HG03103 (cell line): ENCODE data around the gene PTPN3.
"Not testable (repeated sequence)": the region's sequence is repeated elsewhere in the genome, so short reads cannot be mapped to it uniquely, and the experiment has no call there.

Experiments
- ATAC-seq: cut with Tn5 transposase; IDR thresholded peaks from one replicate; pipeline ENCODE4 v1.9.1; 2021; ENCODE audit warnings: low read depth; ENCODE audit not compliant: unreplicated experiment

Gene PTPN3

DNA sequence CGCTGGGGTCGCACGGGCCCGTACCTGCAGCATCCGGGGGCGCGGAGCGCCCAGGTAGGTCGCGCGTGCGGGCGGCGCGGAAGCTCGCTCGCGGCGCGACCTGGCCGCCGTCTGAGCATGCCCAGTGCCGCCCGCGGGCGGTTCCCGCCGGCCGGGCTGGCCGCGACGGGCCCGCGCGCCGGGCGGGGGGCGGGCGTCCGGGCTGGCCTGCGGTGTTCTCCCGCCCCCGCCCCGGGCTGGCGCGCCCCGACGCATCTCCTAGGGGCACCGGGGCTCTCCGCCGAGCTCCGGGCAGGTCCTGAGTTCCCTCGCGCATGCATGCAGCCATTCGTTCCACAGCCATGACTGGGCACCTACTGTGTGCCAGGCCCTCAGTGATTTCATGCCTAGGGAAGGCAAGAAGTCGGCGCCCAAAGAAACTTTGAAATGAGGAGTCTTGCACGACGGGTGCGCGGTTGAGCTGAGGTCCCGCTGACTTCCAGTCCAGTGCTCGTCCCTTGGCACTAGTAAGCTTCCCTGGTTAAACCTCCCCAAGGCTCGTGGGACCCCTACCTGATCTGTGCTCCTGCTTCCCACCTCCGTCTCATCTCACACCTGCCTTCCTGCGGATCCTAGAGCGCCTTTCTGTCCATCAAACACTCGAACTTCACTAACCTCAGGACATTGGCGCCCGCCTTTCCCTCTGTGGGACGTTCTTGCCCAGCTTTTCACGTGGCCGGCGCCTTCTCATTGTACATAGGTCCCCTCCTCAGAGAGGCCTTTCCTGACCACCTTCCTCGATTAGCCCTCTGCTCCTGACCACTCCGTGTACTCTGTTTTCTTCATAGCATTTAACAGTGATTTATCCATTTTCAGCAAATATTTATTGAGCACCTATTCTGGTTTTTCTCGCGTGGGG, at the start of gene PTPN3:
Gene PTPN3 (minus strand): TSS at position 113 of the 898 bp plus-strand sequence. CDS start 34,873 bp downstream, outside the sequence.
- no peak for ATAC-seq

GRCh38 chr9:109544954-109545353, 46.8 kb upstream of the PTPN3 start:
- ATAC-seq = not testable (repeated sequence)

- ATAC-seq = no peak
Measured at GRCh38 chr9:109542922-109543321, 44.8 kb upstream of the PTPN3 start.

GRCh38 chr9:109538346-109538745, 40.2 kb upstream of the PTPN3 start:
- no peak for ATAC-seq

GRCh38 chr9:109537288-109537687, 39.2 kb upstream of the PTPN3 start:
- ATAC-seq = no peak

DNA sequence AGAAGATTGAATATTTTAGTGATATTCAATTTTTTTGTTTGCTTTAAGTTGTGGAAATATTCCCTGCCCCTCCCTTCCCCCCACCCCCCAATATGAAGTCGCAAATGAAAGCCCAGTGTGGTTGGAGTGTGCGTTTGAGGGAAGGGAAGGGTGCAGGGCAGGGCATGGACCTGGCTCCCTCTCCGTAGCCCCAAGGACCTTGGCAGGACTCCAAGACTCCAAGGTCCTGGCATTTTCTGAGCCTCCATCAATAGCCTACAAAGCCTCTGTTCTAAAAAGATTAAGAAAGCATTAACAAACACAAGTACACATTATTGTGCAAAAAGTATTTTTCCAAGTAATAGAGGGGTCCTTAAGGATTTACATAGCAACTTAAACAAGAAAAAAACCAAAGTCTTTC, 38.8 kb upstream of the PTPN3 start:
- ATAC-seq = no peak

GRCh38 chr9:109535365-109535764, 37.3 kb upstream of the PTPN3 start:
- no peak for ATAC-seq

DNA sequence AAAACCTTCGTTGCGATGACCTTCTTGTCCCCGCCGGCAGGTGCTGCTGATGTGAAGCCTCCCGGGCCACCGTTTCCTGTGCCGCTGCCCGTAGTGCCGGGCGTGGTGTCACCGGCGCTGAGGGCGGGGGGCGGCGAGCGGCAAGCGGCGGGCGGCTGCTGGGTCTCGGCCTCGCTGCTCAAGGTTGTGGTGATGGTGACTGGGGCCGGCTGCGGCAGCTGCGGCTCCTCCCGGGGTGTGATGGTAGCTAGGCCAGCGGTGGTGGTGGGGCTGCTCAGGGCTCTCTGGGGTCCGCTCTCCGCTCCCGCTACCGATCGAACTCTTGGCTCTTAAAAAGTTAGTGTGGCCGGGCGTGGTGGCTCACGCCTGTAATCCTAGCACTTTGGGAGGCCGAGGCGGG, 36.0 kb upstream of the PTPN3 start:
- no peak for ATAC-seq

GRCh38 chr9:109532652-109533051, 34.5 kb upstream of the PTPN3 start:
- ATAC-seq = not testable (repeated sequence)

- no peak for ATAC-seq
Measured at GRCh38 chr9:109522106-109522505, 24.0 kb upstream of the PTPN3 start.

DNA sequence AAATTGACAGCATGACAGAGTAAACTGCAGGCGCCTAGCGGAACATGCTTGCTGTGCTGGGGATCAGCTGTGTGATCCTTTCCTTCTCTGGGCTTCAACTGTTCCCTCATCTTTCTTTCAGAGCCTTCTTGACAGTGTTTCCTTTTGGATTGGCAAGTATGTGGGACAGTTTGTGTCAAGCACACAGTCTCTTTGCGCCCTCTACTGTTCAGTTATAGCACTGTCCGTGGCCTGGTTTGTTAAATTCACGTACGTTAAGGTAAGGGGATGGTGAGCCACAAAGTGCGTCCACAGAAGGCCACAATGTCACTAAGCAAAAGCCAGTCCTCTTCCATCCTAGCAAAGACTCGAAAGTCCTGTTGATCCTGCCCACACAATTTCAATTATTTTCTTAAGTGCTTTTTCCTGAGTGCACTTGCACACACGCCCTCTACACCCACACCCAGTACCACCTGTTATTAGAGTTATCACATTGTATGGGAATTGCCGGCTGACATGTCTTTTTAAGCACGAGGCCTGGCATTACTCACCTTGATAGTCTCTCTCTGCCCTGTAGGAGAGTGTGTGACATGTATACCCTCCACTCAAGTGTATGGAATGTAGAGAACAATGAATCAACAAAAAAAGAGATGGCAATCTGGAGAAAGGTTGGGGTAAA, 22.5 kb upstream of the PTPN3 start:
- ATAC-seq = peak; percentile 91

- no peak for ATAC-seq
Measured at GRCh38 chr9:109519366-109519765, 21.3 kb upstream of the PTPN3 start.

- ATAC-seq = no peak
Measured at GRCh38 chr9:109518621-109519335, 20.7 kb upstream of the PTPN3 start.

DNA sequence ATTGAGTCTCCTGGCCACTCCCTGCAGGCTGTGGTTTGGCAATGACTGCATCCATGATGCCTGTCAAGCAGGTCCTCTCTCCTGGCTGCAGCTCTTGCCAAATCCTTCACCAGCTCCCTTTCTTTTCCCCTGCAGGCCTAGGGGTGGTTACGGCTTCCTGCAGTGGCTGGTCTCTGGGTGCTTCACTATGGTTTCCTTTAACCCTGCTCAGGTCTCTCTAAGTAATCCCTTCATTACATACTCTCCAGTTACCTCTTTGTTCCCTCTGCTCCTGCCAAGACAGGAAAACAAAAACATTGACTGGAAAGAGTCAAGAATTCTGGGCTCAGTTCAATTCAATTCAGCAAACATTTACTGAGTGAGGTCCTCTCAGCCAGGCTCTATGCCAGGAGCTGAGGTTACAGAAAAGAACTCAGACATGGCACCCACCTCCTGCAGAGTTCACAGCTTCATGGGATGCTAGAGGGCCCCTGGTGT, 19.8 kb upstream of the PTPN3 start:
- no peak for ATAC-seq

GRCh38 chr9:109513871-109514270, 15.8 kb upstream of the PTPN3 start:
- no peak for ATAC-seq

DNA sequence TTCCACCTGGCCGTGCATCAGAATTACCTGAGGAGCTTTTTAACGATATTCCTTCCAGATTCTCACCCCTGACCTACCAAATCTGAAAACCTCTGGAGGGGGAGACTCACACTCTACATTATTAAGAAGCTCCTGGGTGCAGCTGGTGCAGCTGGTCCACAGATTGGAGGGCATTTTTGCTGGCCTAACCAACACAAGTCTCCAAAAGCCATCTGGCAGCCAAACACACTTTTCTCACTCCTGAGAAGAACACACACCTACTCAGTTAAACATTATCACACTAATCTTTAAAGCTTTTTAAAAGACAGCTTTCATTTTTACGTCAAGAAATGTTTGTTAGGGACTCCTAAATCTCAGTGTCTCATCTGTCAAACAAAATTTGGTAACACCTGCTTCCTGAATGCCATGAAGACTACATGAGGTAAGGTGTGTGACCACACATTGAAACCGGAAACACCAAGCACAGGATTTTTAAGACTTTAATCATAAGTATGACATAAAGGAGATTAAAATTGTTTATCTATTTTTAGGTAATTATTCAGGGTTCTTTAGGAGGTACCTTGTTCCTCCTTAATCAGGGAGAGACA, 14.2 kb upstream of the PTPN3 start:
- ATAC-seq = no peak

- ATAC-seq = no peak
Measured at GRCh38 chr9:109510506-109510905, 12.4 kb upstream of the PTPN3 start.

DNA sequence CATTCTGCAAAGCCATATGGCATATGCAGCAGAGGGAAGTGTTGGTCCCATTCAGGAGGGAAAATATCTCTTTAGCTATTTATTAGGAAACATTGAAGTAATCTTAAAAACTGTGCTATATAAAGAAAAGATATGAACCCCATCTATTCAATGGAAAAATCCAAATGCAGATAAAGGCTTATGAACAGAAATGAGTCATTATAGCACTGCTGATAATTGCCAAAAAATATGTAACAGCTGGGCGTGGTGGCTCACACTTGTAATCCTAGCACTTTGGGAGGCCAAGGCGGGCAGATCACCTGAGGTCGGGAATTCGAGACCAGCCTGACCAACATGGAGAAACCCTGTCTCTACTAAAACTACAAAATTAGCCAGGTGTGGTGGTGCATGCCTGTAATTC, 11.9 kb upstream of the PTPN3 start:
- not testable (repeated sequence) for ATAC-seq

DNA sequence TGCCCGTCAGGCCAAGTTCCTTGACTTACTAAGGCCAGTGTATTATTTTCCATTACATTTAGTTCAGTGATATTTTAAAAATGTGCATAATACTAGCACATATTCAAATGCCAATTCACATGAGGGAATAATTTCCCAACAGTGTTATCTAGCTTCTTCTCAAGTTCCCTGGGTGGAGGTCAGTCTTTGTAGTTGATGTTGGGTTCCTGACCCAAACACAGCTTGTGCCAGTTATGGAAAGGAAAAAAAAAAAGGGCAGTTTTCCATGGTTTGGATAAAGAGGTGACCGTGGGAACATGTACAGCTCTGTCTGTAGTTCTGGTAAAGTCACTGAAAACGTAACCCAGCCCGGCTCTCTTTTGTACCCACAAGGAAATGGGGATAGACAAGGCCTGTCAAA, 11.5 kb upstream of the PTPN3 start:
- no peak for ATAC-seq

DNA sequence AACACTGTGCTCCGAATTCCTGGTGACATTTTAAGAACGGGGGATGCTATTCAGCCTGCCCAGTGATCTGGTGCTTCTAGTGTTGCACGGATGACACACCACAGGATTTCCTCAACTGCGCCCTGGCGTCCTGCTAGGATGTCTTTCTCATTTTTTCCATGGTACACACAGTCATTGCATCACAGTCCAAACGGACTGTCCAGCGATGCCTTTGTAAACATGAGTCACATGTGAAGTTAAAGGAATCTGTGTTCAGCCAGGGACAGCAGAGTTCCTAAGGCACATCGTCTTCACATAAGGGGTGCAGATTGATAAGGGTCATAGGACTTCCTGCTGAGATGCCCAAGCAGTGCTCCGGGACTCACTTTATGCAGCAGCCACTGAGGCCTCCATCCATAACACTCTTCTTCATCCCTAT, 9.3 kb upstream of the PTPN3 start:
- no peak for ATAC-seq
